ENCODE results near the gene OBP2A.

OBP2A gene

DNA sequence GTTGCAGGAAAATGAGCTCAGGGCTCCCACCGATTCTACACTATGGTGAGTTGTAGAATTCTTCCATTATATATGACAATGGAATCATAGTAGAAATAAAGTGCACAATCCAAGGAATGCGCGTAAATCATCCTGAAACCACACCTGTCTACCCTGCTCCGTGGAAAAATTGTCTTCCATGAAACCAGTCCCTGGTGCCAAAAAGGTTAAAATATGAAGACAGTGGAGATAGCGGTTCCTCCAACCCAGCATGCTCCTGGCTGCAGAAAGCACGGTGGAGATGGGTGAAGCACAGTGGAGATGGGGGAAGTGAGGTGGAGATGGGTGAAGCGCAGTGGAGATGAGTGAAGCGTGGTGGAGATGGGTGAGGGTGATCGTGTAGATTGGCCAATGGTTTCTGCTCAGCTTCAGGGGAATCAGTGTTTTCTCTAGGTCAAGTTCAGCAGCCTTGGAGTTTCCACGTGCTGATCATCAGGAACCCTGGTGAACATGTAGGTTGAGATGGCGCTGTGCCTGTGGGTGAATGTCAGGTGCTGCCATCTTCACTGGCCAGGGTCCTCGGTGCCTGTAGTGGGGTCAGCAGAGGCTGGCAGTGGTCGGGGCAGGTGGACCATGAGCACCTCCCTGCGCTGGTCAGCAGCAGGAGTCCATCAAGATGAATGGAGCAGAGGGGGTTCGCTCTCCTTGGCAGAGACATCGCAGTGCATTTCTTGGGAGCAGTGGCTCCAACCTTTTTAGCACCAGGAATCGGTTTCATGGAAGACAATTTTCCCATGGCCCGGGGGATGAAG lies 35.9 kb downstream of the OBP2A start:
- DNase-seq = no peak

DNA sequence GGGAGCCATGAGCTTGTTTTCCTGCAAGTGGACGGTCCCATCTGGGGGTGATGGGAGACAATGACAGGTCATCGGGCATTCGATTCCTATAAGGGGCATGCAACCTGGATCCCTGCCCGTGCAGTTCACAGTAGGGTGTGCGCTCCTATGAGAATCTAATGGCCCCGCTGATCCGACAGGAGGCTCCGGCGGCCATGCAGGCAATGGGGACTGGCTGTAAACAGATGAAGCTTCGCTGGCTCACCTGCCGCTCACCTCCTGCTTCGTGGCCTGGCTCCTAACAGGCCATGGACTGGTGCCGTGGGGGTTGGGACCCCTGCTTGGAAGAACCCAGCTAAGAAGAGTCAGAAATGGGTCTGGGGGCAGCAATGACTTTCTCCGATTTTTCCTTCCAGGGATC lies 36.6 kb downstream of the OBP2A start:
- no peak for DNase-seq

DNA sequence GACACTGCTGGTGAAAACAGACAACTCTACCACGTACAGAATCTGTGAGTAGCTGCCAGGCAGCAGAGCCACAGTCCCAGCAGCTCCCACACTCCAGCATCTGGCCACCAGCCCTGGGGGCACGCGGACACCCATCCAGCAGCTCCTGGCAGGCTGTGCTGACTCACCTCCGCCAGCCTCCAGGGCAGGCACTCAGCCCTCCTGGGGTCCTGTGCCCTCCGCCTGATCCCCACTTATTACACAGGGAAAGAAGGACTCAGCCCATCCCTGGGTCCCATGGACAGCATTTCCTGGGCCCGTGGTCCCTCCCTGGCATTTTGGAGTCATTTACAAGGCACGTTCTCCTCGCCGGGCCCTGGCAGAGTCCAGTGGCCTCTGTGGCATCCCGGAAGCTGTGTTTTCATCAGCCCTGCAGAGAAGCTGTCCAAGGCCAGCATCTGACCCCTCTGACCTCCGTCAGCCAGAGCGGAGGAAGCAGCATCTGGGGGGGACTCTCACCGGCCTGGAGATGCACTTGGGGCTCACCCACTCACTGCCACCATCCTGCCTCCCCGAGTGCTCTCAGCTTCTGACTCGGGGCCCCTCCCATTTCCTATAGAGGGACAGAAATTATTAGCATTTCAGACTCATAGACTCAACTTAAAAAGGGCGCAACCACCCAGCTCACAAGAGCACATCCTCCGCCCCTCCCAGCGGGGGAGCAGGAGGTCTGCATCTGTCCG lies 37.2 kb downstream of the OBP2A start:
- DNase-seq = no peak

DNA sequence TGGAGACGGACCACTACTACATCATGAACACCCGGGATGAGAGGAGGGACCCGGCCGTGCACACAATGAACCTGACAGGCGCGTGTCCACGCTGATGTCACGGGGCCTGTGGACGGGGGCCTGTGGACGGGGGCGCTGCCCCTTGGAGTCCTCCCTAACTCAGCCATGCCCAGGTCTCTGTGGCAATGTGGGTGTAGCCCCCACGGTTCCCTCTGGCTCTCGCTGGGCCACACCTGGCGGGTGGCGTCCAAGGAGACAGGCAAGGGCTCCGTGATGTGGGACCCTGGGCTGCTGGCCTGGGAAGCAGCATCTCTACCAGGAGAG lies 37.7 kb downstream of the OBP2A start:
- DNase-seq = no peak

DNA sequence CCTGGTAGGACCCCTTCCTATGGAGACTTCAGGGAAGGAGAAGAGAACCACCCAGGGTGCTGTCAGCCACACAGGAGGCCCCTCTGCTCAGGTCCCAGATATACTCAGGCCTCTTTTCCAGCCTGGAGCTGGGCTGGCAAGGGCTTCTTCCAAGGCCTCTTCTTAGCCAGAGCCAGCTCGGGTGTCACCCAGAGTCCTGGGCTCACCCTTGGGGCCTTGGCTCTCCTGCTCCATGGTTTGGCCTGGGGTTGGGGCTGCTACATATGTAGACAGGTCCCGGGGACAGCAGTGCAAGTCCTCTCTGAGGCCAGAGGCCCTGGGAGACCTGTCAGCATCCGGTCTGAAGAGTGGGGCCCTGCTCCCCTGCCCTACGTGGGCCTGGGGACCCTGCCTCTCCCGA lies 38.4 kb downstream of the OBP2A start:
- DNase-seq = no peak

DNA sequence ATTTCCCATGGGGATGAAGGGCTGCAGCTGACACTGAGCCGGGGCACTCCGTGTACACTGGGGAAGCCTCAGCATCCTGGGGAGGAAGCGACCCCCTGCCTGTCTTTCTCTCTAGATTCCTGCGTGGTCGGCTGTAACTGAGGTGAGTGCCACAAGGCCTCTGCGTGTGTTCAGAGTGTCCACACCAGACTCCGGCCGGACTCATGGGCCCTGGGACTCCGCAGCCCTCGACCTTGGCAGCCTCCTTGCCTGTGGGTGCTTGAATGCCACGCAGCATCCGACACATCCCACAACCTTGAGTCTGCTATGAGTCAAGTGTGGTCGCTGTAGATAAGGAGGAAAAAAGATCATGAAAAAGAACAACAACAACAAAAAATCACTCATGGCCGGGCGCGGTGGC lies 39.0 kb downstream of the OBP2A start:
- no peak for DNase-seq

DNA sequence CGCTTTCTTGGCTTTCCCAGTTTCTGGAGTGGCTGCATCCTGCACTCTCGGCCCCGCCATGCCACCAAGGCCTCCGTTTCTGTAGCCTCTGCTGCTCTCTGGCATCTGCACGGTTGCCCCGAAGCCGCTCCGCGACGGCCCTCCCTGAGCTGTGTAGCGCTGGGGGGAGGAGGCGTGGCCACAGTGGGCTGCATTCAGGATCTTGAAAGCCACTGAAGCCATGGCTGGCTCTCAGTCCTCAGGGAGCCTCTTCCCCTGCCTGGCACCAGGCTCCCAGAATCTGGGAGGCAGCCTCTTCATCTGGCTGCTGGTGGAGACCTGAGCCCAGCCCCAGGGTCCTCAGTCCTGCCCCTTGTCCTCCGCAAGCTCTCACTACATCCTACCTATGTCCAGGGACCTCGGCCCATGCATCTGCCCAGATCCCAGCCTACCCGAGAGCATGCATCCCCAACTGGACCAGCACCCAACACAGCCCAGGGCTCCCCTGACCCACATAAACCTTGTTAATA lies 40.7 kb downstream of the OBP2A start:
- no peak for DNase-seq

DNA sequence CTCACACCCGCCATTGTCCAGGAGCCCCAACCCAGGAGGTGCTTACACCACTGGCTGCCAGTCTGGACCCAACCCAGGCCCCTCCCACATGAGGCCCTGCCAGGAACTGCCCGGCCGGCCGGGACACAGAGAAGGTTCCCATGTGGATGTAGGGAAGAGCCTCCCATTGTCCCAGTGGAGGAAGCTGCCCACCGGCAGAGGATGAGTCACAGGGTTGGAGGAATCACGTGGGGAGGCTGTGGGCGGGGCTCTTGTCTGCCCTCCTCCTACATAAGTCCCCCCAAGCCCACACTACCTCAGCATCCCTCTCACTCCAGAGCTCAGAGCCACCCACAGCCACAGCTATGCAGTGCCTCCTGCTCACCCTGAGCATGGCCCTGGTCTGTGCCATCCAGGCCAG lies 41.7 kb downstream of the OBP2A start:
- no peak for DNase-seq

DNA sequence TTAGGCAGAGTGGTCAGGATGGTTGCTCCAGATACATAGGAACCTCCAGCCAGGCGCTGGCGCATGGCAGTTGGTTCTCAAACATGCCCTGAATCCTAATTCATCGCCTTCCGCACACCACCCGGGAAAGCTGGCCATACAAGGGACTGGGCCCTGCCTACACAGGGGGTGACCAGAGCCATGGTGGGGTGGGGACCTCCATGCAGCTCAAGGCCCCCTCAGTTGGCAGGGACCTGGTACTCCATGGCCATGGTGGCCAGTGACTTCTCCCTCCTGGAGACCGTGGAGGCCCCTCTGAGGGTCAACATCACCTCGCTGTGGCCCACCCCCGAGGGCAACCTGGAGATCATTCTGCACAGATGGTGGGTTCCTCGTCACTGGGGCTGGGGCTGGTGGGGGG lies 42.4 kb downstream of the OBP2A start:
- no peak for DNase-seq

DNA sequence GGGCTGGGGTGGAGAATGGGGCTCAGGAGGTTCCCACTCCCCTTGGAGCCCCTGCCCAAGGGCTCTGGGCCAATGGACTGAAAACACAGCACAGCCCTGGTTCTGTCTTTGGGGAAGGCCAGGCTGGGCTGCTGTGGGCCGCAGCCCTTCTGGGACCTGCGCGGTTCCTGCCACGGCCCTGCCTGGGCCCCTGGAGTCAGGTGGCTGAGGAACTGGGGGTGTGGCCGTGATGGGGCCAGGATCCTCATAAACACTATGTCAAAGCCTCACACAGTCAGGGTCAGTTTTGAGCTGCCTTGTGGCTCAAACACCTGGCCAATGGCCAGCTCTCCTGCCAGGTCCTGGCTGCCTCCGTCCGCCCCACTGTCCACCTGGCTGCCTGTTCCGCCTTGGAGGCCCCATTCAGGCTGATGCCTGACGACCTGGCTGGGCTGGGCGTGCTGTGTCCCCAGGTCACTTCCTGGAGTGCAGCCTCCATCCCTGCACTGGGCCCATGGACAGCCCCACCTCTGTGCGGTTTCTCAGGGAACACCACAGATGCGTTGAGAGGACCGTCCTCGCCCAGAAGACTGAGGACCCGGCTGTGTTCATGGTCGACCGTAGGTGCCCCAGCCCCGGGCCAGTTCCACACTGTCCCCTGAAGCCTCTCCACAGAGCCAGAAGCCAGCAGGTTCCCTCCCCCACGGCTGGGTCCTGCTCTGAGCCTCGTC lies 43.1 kb downstream of the OBP2A start:
- DNase-seq = no peak

DNA sequence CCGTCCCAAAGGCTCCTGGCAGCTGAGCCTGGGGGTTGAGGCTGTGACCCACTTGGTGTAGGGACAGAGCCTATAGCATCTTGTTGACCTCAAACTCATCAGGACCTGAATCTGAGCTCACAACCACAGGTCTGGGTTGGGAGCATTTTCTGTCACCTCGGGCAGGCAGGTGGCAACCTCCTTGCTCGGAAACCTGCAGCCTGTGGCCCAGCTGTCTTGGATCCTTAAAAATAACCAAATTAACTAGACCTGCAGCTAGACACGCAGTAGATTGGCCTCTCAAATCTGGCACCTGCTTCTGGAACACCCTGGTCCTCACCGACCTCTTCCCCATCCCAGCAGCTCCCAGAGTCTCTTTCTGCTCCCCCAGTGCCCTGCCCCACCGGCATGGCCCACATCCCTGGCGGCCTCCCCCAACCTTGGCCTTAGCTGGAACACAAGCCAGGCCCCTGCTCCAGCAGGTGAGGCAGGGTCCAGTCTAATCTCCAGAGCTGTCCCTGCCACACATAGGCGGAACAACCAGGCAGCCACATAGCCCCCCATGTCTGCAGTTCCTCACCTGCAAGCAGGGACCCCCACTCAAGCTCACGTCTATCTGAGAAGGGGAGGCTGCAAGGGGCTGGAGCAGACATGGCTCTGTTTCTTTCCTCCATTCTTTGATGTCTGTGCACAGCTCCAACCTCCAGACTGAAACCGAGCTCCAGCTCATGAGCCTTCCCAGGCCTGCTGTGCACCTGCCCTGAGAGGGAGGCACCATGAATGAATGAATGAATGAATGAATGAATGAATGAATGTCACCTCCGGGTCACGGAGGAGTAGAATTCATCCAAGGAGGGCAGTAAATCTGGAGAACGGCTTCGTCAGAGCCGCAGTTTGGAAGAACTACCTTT lies 43.9 kb downstream of the OBP2A start:
- no peak for DNase-seq

DNA sequence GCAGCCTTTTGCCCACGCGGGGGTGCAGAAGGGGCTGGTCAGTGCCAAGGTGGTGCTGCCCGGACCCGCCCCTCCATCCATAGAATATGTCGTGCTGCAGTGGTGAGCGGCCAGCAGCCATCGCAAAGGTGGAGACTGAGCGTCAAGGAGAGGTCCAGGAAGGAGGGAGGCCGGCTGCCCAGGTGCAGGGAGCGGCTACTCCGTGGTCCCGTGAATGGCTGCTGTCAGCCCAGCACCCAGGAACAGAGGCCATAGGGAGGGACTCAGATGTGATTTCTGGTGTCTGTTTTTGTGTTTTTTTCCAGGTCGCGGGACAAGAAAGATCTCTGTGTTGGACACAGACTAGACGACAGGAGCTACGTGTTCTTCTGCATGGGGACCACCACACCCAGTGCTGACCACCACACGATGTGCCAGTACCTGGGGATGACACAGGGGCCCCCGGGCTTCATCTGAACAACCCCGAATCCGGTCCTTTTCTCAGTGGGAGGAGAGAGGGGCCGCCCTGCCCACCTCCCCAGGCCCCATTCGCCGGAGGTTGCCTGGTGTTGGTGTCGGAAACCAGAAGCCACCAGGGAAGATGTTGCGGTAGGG lies 44.7 kb downstream of the OBP2A start:
- no peak for DNase-seq

DNA sequence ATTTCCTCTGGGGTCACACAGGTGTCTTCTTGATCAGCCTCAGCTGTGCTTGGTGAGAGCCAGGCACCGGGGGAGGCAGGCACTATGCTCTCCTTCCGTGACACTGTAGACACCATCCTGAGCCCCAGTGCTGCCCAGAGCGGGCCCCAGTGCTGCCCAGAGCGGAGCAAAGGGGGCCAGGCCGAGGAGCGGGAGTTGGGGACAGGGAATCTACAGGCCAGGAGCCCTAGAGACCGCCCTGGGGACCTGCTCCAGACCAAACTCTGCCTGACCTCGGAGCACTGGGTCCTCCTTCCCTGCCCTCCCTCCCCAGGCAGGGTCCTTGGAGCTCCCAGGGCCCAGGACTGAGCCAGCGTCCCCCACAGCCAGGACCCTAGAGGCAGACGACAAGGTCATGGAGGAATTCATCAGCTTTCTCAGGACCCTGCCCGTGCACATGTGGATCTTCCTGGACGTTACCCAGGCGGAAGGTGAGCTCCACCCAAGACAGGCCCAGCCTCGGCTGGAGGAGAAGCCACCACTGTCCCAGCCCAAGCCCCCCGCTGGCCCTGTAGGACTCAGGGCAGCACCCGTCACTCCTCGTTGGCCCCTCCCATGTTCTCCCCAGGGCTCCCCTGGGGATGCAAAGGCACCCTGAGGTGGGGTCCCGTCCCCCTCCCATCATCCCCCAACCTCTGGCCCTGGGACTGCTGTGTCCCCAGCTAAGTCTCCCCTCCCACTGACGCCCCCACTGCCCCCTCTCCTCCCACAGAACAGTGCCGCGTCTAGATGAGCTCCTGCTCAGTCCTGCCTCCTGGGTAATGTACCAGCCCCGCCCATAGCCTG lies 45.8 kb downstream of the OBP2A start:
- no peak for DNase-seq

DNA sequence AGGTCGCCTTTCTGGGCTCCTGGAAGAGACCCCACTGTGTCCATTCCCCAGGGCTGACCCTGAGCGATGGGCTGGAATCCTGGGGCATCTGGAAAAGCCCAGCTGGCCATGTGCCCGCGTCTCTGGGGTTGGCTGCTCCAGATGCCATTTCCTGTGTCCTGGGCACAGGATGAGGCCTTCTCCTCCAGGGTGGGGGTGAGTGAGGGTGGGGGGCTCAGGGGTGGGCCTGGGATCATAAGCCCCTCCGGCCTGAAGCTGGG lies 46.3 kb downstream of the OBP2A start:
- DNase-seq = no peak

DNA sequence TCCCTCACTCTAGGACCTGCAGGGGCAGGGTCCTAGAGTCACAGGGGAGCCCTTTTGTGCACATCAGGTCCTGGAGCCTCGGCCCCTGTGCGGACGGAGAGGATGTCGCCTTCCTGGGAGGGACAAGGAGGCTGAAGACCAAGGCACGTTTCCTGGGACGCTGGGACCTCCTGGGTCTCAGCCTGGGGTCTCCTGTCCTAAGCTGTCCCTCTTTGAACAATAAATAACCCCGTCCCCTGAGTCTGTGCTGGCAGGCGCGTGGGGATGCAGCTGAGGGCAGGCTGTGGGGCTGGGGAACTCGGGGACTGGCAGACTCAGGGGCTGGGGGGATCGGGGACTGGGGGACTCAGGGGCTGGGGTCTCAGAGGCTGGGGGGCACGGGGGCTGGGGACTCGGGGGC lies 46.7 kb downstream of the OBP2A start:
- no peak for DNase-seq

DNA sequence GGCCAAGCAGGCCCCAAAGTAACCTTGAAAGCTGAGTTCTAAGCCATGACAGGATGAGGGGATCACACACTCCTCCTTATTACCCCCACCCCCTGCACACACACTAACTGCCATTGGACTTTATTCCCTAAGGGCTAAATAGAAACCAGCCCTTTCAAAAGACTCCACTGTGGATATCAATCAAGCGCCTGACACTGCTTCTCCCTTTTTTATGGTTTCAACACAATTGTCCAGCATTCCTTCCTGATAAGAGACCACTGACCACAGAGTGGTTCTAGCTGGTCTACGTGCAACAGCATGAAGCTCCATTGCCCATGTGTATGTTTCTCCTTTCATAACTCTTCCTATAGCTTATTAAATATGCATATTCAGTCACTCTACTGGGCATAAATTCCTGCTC lies 50.3 kb downstream of the OBP2A start:
- DNase-seq = no peak
